ENCODE results near the gene CERS6.

CERS6 gene

GRCh38 chr2:168603439-168603961 is 147.4 kb downstream of the CERS6 start:
- H3K4me3 ChIP-seq (ENCODE audit: low read depth, low read length): no peak overlapping the region
- TF ChIP-seq, protein P1, sequence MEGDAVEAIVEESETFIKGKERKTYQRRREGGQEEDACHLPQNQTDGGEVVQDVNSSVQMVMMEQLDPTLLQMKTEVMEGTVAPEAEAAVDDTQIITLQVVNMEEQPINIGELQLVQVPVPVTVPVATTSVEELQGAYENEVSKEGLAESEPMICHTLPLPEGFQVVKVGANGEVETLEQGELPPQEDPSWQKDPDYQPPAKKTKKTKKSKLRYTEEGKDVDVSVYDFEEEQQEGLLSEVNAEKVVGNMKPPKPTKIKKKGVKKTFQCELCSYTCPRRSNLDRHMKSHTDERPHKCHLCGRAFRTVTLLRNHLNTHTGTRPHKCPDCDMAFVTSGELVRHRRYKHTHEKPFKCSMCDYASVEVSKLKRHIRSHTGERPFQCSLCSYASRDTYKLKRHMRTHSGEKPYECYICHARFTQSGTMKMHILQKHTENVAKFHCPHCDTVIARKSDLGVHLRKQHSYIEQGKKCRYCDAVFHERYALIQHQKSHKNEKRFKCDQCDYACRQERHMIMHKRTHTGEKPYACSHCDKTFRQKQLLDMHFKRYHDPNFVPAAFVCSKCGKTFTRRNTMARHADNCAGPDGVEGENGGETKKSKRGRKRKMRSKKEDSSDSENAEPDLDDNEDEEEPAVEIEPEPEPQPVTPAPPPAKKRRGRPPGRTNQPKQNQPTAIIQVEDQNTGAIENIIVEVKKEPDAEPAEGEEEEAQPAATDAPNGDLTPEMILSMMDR (IDR thresholded peaks at IDR 0.05; ENCODE audit: low read depth, low read length): no peak
- in situ Hi-C loops (cut with HindIII; ENCODE audit: low sequenced_read_pairs): no loop called here
- peak; percentile 61 for DNase-seq (ENCODE audit: low read depth, low spot score)

DNA sequence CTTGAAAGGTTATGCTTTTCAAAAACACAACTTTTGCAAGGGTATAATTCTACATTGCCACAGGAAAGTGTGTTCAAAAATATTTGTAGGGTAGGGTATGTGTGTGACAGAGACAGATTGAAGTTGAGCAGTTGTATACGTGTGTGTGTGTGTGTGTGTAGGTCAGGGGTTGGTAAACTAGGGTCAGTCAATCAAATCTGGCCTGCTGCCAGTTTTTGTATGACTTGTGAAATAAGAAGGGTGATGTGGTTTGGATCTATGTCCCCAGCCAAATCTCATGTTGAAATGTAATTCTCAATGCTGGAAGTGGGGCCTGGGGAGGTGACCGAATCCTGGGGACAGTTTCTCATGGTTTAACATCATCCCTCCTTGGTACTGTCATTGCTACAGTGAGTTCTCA is 148.2 kb downstream of the CERS6 start:
- no peak overlapping the region for H3K4me3 ChIP-seq (ENCODE audit: low read depth, low read length)
- in situ Hi-C loops (cut with HindIII; ENCODE audit: low sequenced_read_pairs): no loop called here
- TF ChIP-seq, protein P1 (IDR thresholded peaks at IDR 0.05; ENCODE audit: low read depth, low read length): no peak
- no peak for DNase-seq (ENCODE audit: low read depth, low spot score)

DNA sequence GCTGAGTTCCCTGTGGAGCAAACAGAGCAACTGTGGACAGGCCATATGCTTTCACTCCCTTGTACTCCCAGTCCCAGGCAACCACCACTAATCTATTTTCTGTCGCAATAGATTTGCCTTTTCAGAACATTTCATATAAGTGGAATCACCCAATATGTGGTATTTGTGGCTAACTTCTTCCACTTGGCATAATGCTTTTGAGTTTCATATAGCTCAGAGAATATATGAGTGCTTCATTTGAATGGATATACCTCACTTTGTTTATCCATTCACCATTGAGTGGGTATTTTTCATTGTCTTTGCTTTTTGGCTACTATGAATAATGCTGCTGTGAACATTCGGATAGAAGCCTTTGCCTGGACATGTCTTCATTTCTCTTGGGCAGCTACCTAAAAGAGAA is 151.9 kb downstream of the CERS6 start:
- TF ChIP-seq, protein P1 (IDR thresholded peaks at IDR 0.05; ENCODE audit: low read depth, low read length): no peak
- in situ Hi-C loops (cut with HindIII; ENCODE audit: low sequenced_read_pairs): no loop called here
- no peak overlapping the region for H3K4me3 ChIP-seq (ENCODE audit: low read depth, low read length)
- DNase-seq (ENCODE audit: low read depth, low spot score): peak; percentile 40

- TF ChIP-seq, protein P1 (IDR thresholded peaks at IDR 0.05; ENCODE audit: low read depth, low read length): no peak
- no peak overlapping the region for H3K4me3 ChIP-seq (ENCODE audit: low read depth, low read length)
- in situ Hi-C loops (cut with HindIII; ENCODE audit: low sequenced_read_pairs): no loop called here
- DNase-seq (ENCODE audit: low read depth, low spot score): no peak
These were observed 152.7 kb downstream of the CERS6 start for GRCh38 chr2:168608796-168609195.

- in situ Hi-C loops (cut with HindIII; ENCODE audit: low sequenced_read_pairs): no loop called here
- H3K4me3 ChIP-seq (ENCODE audit: low read depth, low read length): no peak overlapping the region
- TF ChIP-seq, protein P1 (IDR thresholded peaks at IDR 0.05; ENCODE audit: low read depth, low read length): no peak
- no peak for DNase-seq (ENCODE audit: low read depth, low spot score)
These were observed 155.0 kb downstream of the CERS6 start for GRCh38 chr2:168611091-168611490.

- in situ Hi-C loops (cut with HindIII; ENCODE audit: low sequenced_read_pairs): no loop called here
- DNase-seq (ENCODE audit: low read depth, low spot score): no peak
- H3K4me3 ChIP-seq (ENCODE audit: low read depth, low read length): no peak overlapping the region
- TF ChIP-seq, protein P1 (IDR thresholded peaks at IDR 0.05; ENCODE audit: low read depth, low read length): no peak
These were observed 156.0 kb downstream of the CERS6 start for GRCh38 chr2:168611896-168612650.
